Endothelial cell of umbilical vein (primary cell): Measurements from ENCODE around the gene ADARB2. TPM values are rescaled to one million over a fixed set of nuclear protein-coding genes. Genes with fewer than 3 reads are reported as not detected.

Source experiments
- BruUV-seq: library from RNA; stranded (reverse); fragments of 400-500 nt; replicated peaks from 2 replicates; lab custom pipeline; 2021; lab: Mats Ljungman, UMichigan
- CTCF ChIA-PET: fragments of 300-600, 350-600 bp; sonication (Branson Sonifier 250); formaldehyde crosslinking; loops from one replicate; lab custom pipeline; 2021; ENCODE audit warnings: antibody characterized with exemption, inconsistent platforms; lab: Charles Lee
- POLR2A ChIA-PET: fragments of 300-600, 350-600 bp; sonication (Branson Sonifier 250); formaldehyde crosslinking; loops from one replicate; lab custom pipeline; 2021; ENCODE audit warnings: antibody characterized with exemption, inconsistent platforms; lab: Charles Lee
- DNase-seq: peaks from one replicate; pipeline ENCODE4 v3.0.0-alpha.2; 2011; ENCODE audit warnings: low read depth, low spot score
- FAIRE-seq: peaks from 2 replicates; lab custom pipeline; 2011; peaks lifted over from hg19 to GRCh38; lab: Jason Lieb, UNC
- H2AFZ ChIP-seq: 2 replicates; pipeline ENCODE4 v1.6.0; 2012; ENCODE audit warnings: low read depth, low read length, control low read depth, inconsistent platforms
- H3K27ac ChIP-seq: 2 replicates; pipeline ENCODE4 v1.5.1; 2011; ENCODE audit warnings: low read depth, mild to moderate bottlenecking, control low read depth, low read length, moderate library complexity; ENCODE audit not compliant: insufficient read depth
- H3K27me3 ChIP-seq, 2 experiments: 2 replicates each; pipeline versions ENCODE4 v1.6.0 to v1.6.1; 2011; ENCODE audit warnings: low read length in 2 of 2, mixed read lengths in 1 of 2; ENCODE audit not compliant: control insufficient read depth in 2 of 2, insufficient read depth in 2 of 2
- H3K36me3 ChIP-seq, 2 experiments: 2 replicates in 1 of 2; 3 replicates in 1 of 2; pipeline ENCODE4 v1.5.1; 2011; ENCODE audit warnings: low read length in 2 of 2, mild to moderate bottlenecking in 1 of 2, moderate library complexity in 1 of 2; ENCODE audit not compliant: control insufficient read depth in 2 of 2, insufficient read depth in 2 of 2; ENCODE audit errors: extremely low read depth in 1 of 2
- H3K4me1 ChIP-seq: 3 replicates; pipeline ENCODE4 v1.5.1; 2011; ENCODE audit warnings: mild to moderate bottlenecking, low read length; ENCODE audit not compliant: control insufficient read depth, insufficient read depth; ENCODE audit errors: extremely low read depth
- H3K4me2 ChIP-seq: 2 replicates; pipeline ENCODE4 v1.6.1; 2011; ENCODE audit warnings: low read length, control low read depth, mixed read lengths; ENCODE audit not compliant: insufficient read depth
- H3K4me3 ChIP-seq, 3 experiments: fragments of 200-600 bp in 1 of 3; sonication (generic), shearing (Covaris generic) in 1 of 3; replicated peaks in 1 of 3; 2 replicates each; pipeline ENCODE4 v1.5.1; 2011 to 2016; ENCODE audit warnings: control low read depth in 3 of 3, low read length in 3 of 3, mild to moderate bottlenecking in 2 of 3, inconsistent platforms in 1 of 3, low read depth in 1 of 3, moderate library complexity in 1 of 3; ENCODE audit not compliant: insufficient read depth in 1 of 3
- H3K79me2 ChIP-seq: 2 replicates; pipeline ENCODE4 v1.6.0; 2012; ENCODE audit warnings: low read length, inconsistent platforms; ENCODE audit not compliant: control insufficient read depth, insufficient read depth
- H3K9ac ChIP-seq: replicated peaks from 2 replicates; pipeline ENCODE3; 2011; ENCODE audit warnings: low read length, control low read depth; ENCODE audit not compliant: insufficient read depth; ENCODE audit errors: extremely low read depth
- H3K9me1 ChIP-seq: replicated peaks from 3 replicates; pipeline ENCODE4 v1.6.0; 2011; ENCODE audit warnings: mild to moderate bottlenecking, low read length; ENCODE audit not compliant: control insufficient read depth, insufficient read depth; ENCODE audit errors: extremely low read depth
- H3K9me3 ChIP-seq: replicated peaks from 2 replicates; pipeline ENCODE4 v1.5.1; 2012; ENCODE audit warnings: low read length, inconsistent platforms; ENCODE audit not compliant: control insufficient read depth, insufficient read depth
- H4K20me1 ChIP-seq: replicated peaks from 2 replicates; pipeline ENCODE3; 2011; ENCODE audit warnings: mild to moderate bottlenecking, low read length; ENCODE audit not compliant: control insufficient read depth, insufficient read depth; ENCODE audit errors: extremely low read depth
- EZH2 ChIP-seq: IDR thresholded peaks from 2 replicates; pipeline ENCODE4 v1.6.1; 2012; ENCODE audit warnings: borderline replicate concordance, low read depth, mild to moderate bottlenecking, moderate library complexity, low read length, inconsistent platforms; ENCODE audit not compliant: severe bottlenecking
- GATA2 ChIP-seq: IDR thresholded peaks from 2 replicates; pipeline ENCODE4 v1.7.0; 2011; ENCODE audit warnings: low read depth, mild to moderate bottlenecking, moderate library complexity, mixed read lengths, low read length; ENCODE audit not compliant: insufficient read length, insufficient read depth
- JUN ChIP-seq: IDR thresholded peaks from 2 replicates; pipeline ENCODE4 v1.6.1; 2011; ENCODE audit warnings: borderline replicate concordance, low read depth; ENCODE audit not compliant: insufficient read length, insufficient read depth
- MAX ChIP-seq: IDR thresholded peaks from 2 replicates; pipeline ENCODE4 v1.6.1; 2011; ENCODE audit not compliant: insufficient read depth, insufficient read length
- POLR2AphosphoS5 ChIP-seq: IDR thresholded peaks from 2 replicates; pipeline ENCODE4 v1.6.1; 2012; ENCODE audit warnings: low read depth, mild to moderate bottlenecking, control low read depth, low read length, moderate library complexity; ENCODE audit not compliant: insufficient read depth
- dilution Hi-C: fragments of 300-500 bp; cut with MboI; formaldehyde crosslinking; loops from one replicate; pipeline ENCODE4 v1.15.0; 2019; ENCODE audit warnings: low sequenced_read_pairs; ENCODE audit not compliant: extremely low pct_ligation_motif_present
- intact Hi-C: fragments of 100-400 bp; cut with micrococcal nuclease; formaldehyde crosslinking; loops from one replicate; pipeline ENCODE4 v1.10.0; 2022
- polyA plus RNA-seq, 4 experiments: library from polyadenylated mRNA; depleted of rRNA in 3 of 4; stranded (reverse) in 3 of 4; unstranded in 1 of 4; fragments of >200 nt; gene quantifications; 2 replicates each; pipeline versions ENCODE4 v1.2.1 to v1.2.3, GENCODE V29; 2011 to 2012; ENCODE audit warnings: missing spikeins in 1 of 4
- total RNA-seq: library from RNA; stranded (reverse); gene quantifications from 2 replicates; pipeline ENCODE4 v1.2.3, GENCODE V29; 2021

The ADARB2 gene
- total and polyA plus RNA-seq, 2 donors (not counting 3 experiments of a cell fraction or from before 2014, with no cell fraction given): not detected

- no peak for TF ChIP-seq JUN
- TF ChIP-seq GATA2: no peak
- no peak for TF ChIP-seq EZH2
- no peak for TF ChIP-seq MAX
- no peak overlapping the region for H3K4me2 ChIP-seq
- CTCF ChIA-PET: no interaction called here
- POLR2A ChIA-PET: no interaction called here
- H3K27me3 ChIP-seq: no peaks in the 10 kb centered on the region
- no peaks in the 10 kb centered on the region for H3K9me1 ChIP-seq
- no peaks in the 10 kb centered on the region for H4K20me1 ChIP-seq
- no peak overlapping the region for H3K4me3 ChIP-seq
- dilution Hi-C loops (no loop called here), intact Hi-C loops (no loop called here)
- no peak overlapping the region for H2AFZ ChIP-seq
- no peaks in the 10 kb centered on the region for H3K36me3 ChIP-seq
- DNase-seq (no peak), FAIRE-seq (no peak)
- no peak overlapping the region for H3K27ac ChIP-seq
- no peaks in the 10 kb centered on the region for H3K79me2 ChIP-seq
- H3K9ac ChIP-seq: no peak overlapping the region
- H3K9me3 ChIP-seq: no peaks in the 10 kb centered on the region
- BruUV-seq: no TSS peak
- no peaks in the 10 kb centered on the region for H3K4me1 ChIP-seq
Measured at GRCh38 chr10:1204434-1205326, 532.6 kb downstream of the ADARB2 start.

- Histone ChIP-seq H2AFZ (no peak overlapping the region), H3K9me1 (no peaks in the 10 kb centered on the region), H3K9ac (no peak overlapping the region), H3K79me2 (no peaks in the 10 kb centered on the region), H3K27ac (no peak overlapping the region), H3K36me3 (no peaks in the 10 kb centered on the region), H3K4me1 (no peaks in the 10 kb centered on the region), H3K4me3 (no peak overlapping the region), H3K9me3 (no peaks in the 10 kb centered on the region), H3K4me2 (no peak overlapping the region), H4K20me1 (no peaks in the 10 kb centered on the region), H3K27me3 (no peaks in the 10 kb centered on the region)
- ChIA-PET CTCF (no interaction called here), POLR2A (no interaction called here)
- no peak for DNase-seq
- FAIRE-seq: no peak
- TF ChIP-seq POLR2AphosphoS5: no peak
- TF ChIP-seq MAX: no peak
- no peak for TF ChIP-seq EZH2
- no TSS peak for BruUV-seq
- intact Hi-C loops: no loop called here
- dilution Hi-C loops: no loop called here
Measured at GRCh38 chr10:1203704-1204103, 533.6 kb downstream of the ADARB2 start.
